DOHH2 (cell line): Measurements from ENCODE around the gene RALGAPB.

Experiments
- CTCF ChIP-seq: fragments of 200-600 bp; sonication (generic); IDR thresholded peaks from one replicate; pipeline ENCODE4 v1.5.1; 2014; ENCODE audit warnings: antibody characterized with exemption, mild to moderate bottlenecking, low read depth, low read length; ENCODE audit not compliant: poor library complexity, severe bottlenecking
- EZH2phosphoT487 ChIP-seq: fragments of 200-600 bp; sonication (generic); IDR thresholded peaks from 2 replicates; pipeline ENCODE4 v1.6.1; 2017; ENCODE audit warnings: borderline replicate concordance, mild to moderate bottlenecking, antibody characterized with exemption, low read length, moderate library complexity, mixed read lengths

GRCh38 chr20:38515631-38516030 lies 43.0 kb downstream of the RALGAPB start:
- TF ChIP-seq CTCF (no peak), EZH2phosphoT487 (no peak)
